Activated CD4-positive, alpha-beta T cell treated with anti-CD3 and anti-CD28 coated beads, Interleukin-2, amount 50 U/mL, for 4 hours (primary cell): Measurements from ENCODE around the gene COL19A1.

ENCODE experiments used
- DNase-seq, 2 experiments: peaks; one replicate each; pipeline ENCODE4 v3.0.0-alpha.2; 2020

The COL19A1 gene

GRCh38 chr6:70176842-70177550 is 310.6 kb downstream of the COL19A1 start:
- no peak for DNase-seq

- no peak for DNase-seq
Observed at GRCh38 chr6:70180183-70180900, 314.0 kb downstream of the COL19A1 start.

GRCh38 chr6:70180901-70181599 is 314.7 kb downstream of the COL19A1 start:
- DNase-seq: no peak

GRCh38 chr6:70183538-70183937 is 317.2 kb downstream of the COL19A1 start:
- DNase-seq: no peak

- no peak for DNase-seq
Observed at GRCh38 chr6:70184723-70185122, 318.4 kb downstream of the COL19A1 start.

- no peak for DNase-seq
Observed at GRCh38 chr6:70186461-70186860, 320.1 kb downstream of the COL19A1 start.

GRCh38 chr6:70188202-70188601 is 321.8 kb downstream of the COL19A1 start:
- no peak for DNase-seq

- no peak for DNase-seq
Observed at GRCh38 chr6:70194421-70194820, 328.1 kb downstream of the COL19A1 start.

- no peak for DNase-seq
Observed at GRCh38 chr6:70196531-70196930, 330.2 kb downstream of the COL19A1 start.

- DNase-seq: no peak
Observed at GRCh38 chr6:70198785-70199184, 332.4 kb downstream of the COL19A1 start.

GRCh38 chr6:70208235-70208790 is 342.0 kb downstream of the COL19A1 start:
- no peak for DNase-seq

GRCh38 chr6:70210462-70210861 is 344.1 kb downstream of the COL19A1 start:
- DNase-seq: no peak

GRCh38 chr6:70215460-70216108 is 349.2 kb downstream of the COL19A1 start:
- no peak for DNase-seq

GRCh38 chr6:70216767-70217166 is 350.4 kb downstream of the COL19A1 start:
- DNase-seq: no peak

- DNase-seq: no peak
Observed at GRCh38 chr6:70219943-70220613, 353.7 kb downstream of the COL19A1 start.

- no peak for DNase-seq
Observed at GRCh38 chr6:70221025-70221714, 354.8 kb downstream of the COL19A1 start.

GRCh38 chr6:70221715-70222438 is 355.5 kb downstream of the COL19A1 start:
- no peak for DNase-seq

GRCh38 chr6:70222439-70222749 is 356.0 kb downstream of the COL19A1 start:
- no peak for DNase-seq

GRCh38 chr6:70225055-70225454 is 358.7 kb downstream of the COL19A1 start:
- no peak for DNase-seq

GRCh38 chr6:70231311-70231710 is 365.0 kb downstream of the COL19A1 start:
- no peak for DNase-seq

- no peak for DNase-seq
Observed at GRCh38 chr6:70234561-70235236, 368.3 kb downstream of the COL19A1 start.
